Measurements from ENCODE around the gene APEX2.
A peak's percentile ranks its signal among the peaks of the same experiment; 100 is the strongest.
"Not testable (repeated sequence)": the region's sequence is repeated elsewhere in the genome, so short reads cannot be mapped to it uniquely, and the experiment has no call there.

The APEX2 gene, protein sequence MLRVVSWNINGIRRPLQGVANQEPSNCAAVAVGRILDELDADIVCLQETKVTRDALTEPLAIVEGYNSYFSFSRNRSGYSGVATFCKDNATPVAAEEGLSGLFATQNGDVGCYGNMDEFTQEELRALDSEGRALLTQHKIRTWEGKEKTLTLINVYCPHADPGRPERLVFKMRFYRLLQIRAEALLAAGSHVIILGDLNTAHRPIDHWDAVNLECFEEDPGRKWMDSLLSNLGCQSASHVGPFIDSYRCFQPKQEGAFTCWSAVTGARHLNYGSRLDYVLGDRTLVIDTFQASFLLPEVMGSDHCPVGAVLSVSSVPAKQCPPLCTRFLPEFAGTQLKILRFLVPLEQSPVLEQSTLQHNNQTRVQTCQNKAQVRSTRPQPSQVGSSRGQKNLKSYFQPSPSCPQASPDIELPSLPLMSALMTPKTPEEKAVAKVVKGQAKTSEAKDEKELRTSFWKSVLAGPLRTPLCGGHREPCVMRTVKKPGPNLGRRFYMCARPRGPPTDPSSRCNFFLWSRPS

GRCh38 chrX:54999717-55000598 is at the start of gene APEX2:
TSS of gene APEX2 (plus strand) at chrX:55000363. CDS start at chrX:55000423, 60 bp downstream.
- DNase-seq: peak; percentile 97

DNA sequence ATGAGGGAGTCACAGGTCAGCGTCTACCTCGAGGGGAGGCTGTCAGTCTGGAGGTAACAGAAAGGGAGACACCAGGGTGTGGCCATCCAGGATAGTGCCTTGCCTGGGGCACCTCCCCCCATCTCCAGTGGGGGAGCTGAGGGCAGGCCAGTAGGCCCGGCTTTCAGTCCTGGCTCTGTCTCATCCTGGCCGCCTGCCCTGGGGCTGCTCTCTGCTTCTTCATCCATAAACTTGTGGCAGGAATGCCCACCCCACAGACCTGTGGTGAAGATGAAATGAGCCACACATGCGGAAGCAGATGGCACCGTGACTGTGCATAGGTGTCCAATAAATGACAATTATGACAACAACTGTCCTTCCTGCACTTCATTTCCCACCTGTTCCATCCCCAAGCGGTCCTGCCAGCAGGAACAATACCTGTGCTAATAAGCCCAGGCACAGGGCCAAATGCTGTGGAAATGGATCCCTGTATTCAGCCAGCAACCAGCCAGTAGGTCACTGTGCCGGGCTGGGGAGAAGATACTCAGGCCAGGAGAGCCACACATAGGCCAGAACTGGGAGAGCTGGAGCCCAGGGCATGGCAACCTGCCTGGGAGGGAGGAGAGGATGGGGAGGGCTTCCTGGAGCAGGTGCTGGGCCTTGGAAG is 49.3 kb upstream of the APEX2 start:
- DNase-seq: no peak

- no peak for DNase-seq
Measured at GRCh38 chrX:54961750-54962149, 38.4 kb upstream of the APEX2 start.

- no peak for DNase-seq
Measured at GRCh38 chrX:54964766-54965497, 35.2 kb upstream of the APEX2 start.

DNA sequence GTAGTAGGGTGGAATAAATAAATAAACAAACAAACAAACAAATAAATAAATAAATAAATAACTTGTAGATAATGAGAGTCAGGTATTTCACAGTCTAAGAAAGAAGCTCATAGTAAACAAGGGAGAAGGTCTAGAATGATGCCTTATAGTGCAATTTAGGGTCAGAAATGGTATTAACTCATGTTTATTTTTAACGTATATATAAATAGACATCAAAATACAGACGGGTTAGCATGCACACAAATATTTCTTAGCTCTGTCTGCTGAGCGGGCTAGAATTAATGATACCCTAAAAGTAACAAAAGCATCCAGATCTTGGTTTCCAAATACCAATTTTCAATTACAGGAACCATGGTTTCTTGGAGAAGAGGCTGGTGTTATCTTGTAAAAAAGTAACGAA is 22.8 kb upstream of the APEX2 start:
- no peak for DNase-seq

DNA sequence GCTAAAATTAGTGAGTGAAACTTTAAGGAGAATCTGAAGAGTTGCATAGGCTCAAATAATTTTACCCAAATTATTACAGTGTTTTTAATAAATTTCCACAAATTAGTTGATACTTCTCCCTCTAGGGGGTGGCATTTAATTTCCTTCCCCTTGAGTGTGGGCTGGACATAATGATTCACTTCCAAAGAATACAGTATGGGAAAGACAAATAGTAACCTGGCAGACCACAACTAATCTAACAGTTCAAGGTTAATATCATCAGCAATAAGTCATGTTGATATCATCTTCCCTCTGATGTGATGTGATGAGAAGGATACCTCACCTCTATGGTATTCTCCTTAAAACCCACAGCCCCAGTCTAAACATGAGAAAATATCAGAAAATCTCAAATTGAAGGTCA is 21.7 kb upstream of the APEX2 start:
- no peak for DNase-seq

GRCh38 chrX:54979432-54979831 is 20.7 kb upstream of the APEX2 start:
- no peak for DNase-seq

- no peak for DNase-seq
Measured at GRCh38 chrX:54980334-54980733, 19.8 kb upstream of the APEX2 start.

DNA sequence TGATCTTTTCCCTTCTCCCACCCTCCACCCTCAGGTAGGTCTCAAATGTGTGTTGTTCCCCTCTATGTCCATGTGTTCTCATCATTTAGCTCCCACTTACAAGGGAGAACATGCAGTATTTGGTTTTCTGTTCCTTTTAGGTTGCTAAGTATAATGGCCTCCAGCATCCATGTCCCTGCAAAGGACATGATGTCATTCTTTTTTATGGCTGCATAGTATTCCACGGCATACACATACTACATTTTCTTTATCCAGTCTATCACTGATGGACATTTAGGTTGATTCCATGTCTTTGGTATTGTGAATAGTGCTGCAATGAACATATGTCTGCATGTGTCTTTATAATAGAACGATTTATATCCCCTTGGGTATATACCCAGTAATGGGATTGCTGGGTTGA is 16.9 kb upstream of the APEX2 start:
- not testable (repeated sequence) for DNase-seq

GRCh38 chrX:54991706-54992105 is 8.5 kb upstream of the APEX2 start:
- no peak for DNase-seq

DNA sequence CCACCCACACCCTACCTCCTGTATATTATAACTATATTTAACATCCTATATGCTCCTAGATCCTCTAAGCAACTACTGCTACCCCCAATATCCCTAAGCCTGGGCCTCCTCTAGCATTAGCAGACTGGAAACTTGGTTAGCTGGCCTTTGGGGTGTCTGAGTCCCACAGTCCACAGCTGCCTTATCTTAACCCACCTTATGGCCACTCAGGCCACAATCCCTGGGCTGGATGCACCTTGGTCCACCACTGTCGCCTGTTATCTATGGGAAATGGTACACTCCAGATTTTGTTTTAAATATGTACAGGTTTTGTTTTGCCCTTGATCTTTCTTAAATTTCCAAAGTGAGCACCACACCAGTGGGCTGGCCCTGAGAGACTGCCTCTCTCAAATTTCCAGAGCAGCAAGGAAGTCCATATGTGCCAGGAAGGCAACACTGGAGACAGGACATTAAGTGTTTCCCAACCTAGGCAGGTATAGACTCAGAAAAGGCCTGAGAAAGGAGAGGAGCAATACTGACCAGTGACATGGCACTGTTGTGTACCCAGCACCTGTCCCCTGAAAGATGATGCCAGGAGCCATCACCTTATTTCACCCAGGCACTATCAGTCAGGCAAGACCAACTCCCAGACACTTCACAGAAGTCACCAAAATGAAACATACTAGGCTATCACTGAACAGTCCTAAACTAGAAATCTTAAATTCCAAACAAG is 7.1 kb upstream of the APEX2 start:
- DNase-seq: no peak

- no peak for DNase-seq
Measured at GRCh38 chrX:54994099-54994498, 6.1 kb upstream of the APEX2 start, which contains the start of gene PFKFB1. TSS of gene PFKFB1 (minus strand) at chrX:54994188. CDS start at chrX:54994007, 181 bp downstream.

- no peak for DNase-seq
Measured at GRCh38 chrX:54994668-54995351, 5.4 kb upstream of the APEX2 start.

GRCh38 chrX:54995621-54996020 is 4.5 kb upstream of the APEX2 start:
- DNase-seq: no peak

DNA sequence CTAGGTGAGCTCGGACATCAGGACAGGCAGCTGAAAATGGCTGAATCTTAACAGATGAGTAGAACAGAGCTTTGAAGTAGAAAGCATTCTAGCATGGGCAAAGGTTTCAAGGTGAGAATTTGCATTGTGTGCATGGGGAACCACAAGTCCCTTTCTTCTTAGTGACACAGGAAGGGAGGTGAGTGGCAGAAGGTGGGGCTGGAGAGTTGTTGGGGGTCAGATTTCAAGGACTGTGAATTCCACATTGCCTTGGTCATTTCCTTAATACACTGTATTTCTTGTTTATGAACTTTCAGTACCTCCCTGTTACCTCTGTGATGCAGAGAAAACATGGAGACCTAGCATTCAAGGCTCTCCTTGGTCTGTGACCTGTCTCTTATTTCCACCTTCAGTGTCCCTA is 4.1 kb downstream of the APEX2 start:
- DNase-seq: no peak

DNA sequence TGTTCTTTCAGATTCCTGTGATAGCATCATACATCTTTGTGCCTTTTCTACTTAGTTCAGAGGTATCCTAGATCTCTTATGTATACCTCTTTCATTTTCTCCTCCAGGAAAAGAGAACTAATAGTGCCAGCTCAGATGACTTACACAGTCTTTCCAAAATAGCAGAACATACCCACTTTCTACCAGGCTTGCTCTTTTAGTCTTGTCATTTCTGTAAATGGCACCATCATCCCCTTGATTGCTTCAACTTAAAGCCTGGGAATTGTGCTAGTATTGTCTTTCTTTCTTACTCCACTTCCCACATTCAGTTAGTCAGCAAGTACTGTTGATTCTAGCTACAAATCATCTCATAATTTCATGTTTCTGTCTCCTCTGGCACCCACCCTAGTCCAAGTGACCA is 5.1 kb downstream of the APEX2 start:
- no peak for DNase-seq

GRCh38 chrX:55006827-55007621 is 6.9 kb downstream of the APEX2 start:
- DNase-seq: no peak

- DNase-seq: no peak
Measured at GRCh38 chrX:55007656-55008055, 7.5 kb downstream of the APEX2 start.

DNA sequence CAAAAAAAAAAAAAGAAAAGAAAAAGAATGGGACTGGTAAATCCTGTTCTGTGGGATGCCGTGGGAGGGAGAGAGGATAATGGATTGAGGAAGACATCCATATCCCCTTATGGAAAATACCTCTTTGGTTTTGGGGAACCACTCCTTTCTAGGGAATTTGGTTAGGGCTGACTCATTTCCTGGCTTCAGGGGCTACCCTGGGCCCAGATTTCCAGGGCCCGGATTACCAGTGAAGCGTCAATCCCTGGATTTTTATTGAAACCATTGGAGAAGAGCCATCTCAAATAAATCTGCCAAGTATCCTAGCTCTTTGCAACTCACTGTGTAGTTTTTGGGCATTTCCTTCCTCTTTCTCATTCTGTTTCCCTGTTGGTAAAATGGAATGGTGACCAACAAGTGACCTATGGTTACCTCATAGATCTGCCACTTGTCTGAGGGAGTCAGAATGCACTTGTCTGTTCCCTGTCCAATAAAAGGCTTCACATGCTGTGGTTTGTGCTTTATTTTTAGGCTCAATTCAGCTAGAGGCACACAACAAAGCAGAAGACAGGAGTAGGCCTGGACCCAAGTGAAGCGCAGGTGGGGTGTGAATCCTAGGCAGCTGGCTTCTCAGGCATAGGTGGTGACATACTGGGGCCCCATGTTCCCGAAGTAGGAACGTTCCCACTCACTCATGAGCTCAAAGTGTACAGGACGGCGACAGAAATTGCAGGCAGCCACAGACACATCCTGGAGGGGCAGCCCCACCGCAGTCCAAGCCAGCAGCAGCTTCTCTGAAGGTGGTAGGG is 8.6 kb downstream of the APEX2 start:
- DNase-seq: peak; percentile 17
